Hematopoietic multipotent progenitor cell treated with erythropoietin and hydrocortisone succinate and interleukin-3 and kit ligand, for 8 days (in vitro differentiated cells): ENCODE measurements around the gene IVL.

Source experiments
- DNase-seq: peaks from one replicate; pipeline ENCODE4 v3.0.0-alpha.2; 2015

Gene IVL

DNA sequence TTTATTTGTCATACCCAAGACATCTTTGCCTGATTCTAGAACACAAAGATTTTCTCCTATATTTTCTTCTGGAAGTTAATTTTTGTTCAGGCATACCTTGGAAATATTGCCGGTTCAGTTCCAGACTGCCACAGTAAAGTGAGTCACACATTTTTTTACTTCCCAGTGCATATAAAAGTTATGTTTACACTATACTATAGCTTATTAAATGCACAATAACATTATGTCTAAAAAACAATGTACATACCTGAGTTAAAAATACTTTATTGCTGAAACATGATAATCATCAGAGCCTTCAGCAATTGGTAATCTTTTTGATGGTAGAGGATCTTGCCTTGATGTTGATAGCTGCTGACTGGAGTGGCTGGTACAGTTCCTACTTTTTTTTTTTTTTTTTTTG, 20.2 kb upstream of the IVL start:
- no peak for DNase-seq

DNA sequence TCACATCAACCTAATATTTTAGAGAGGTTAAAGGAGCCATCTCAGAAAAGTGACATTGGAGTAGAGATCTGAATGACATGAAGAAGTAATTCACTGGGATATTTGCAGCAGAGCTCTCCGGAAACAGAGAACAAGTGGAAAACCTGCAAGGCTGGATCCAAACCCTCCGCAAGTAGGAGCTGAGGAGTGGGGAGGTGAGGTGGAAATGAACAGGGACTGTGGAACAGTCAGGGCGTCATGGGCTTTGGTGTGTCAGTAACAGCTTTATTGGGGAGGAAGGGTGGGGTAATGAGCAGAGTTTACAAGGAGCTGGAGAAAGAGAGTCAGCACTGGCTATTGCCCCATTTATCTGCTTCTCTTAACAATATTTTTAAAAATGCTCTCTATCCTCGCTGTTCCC, 9.3 kb upstream of the IVL start:
- no peak for DNase-seq

DNA sequence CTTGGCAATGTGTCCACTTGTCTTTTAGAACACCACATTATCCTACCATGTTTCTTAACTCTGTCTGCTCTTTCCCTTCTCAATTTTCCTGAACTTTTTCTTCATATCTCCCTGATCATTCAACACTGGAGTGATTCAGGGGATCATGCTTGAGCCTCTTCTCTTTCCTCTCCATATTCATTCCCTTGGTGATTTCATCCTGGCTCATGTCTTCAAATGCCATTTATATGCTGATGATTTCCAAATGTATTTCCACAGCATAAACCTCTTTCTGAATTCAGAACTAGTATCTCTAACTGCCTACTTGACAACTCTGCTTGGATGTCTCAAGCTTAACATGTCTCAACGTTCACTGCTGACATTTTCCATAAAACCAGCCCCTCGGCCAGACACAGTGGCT, 8.5 kb upstream of the IVL start:
- no peak for DNase-seq

DNA sequence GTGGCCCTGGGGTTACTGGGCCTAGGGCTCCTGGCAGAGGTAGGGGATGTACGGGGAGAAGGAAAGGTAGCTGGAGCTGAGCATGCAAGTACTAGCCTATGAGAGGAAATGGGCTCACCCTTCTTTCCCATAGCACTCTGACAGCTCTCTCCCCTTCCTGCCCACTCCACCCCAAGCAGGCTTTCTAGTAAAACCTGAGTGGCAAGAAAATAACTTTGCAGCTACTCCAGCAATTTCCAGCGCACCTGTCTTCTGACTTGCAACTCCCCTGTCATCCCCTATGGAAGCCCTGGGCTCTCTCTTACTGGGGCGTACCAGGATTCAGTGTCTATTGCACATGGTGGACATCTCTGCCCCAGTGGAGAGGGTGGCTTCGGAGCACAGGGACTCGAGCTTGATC, 6.7 kb upstream of the IVL start:
- DNase-seq, result no peak

DNA sequence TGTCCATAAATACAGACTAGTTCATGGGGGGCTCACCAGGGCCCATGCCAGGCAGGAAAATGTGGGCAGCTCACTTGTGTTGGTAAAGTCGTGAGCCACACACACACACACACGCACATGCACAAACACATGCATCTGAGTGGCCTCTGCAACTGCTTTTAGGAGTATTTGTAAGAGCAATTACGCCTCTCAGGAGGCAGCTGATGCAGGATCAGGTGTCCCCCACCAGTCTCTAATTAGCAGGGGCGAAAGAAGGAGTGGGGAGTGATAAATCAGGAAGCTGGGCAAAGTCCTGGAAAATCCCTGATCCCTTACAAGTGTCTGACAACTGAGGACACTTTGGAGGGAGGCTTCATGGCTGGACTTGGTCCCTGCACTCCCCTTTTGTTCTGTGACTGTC, 5.7 kb upstream of the IVL start:
- DNase-seq, result no peak

DNA sequence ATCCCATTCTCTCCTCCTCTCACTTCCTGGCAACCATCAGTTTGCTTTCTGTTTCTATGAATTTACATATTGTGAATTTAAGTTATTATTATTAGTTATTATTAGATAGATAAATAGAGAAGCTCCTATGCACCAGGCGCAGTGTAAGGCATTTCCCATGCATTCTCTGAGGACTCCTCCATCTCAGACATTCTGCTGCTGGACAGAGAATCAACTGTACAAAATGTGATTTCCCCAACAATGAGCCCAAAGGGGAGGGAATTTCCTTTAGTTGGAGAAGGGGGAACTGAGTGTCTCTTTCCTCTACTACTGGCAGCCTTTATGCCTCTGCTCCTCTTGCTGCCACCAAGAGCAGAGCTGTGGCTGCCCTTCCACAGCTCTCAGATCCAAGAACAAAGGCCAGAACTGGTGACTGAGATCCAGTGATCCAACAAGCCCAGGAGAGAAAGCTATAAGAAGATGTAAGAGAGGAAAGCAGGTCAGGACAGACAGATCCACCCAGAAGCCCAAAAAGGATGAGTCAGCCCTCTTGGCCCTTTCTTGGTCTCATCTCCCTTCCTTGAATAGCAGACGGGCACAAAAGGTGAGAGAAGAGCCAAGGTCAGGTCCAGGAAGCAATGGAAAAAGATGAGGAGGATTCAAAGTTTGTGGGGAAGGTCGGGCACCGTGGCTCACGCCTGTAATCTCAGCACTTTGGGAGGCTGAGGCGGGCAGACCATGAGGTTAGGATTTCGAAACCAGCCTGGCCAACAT, 3.5 kb upstream of the IVL start:
- no peak for DNase-seq

DNA sequence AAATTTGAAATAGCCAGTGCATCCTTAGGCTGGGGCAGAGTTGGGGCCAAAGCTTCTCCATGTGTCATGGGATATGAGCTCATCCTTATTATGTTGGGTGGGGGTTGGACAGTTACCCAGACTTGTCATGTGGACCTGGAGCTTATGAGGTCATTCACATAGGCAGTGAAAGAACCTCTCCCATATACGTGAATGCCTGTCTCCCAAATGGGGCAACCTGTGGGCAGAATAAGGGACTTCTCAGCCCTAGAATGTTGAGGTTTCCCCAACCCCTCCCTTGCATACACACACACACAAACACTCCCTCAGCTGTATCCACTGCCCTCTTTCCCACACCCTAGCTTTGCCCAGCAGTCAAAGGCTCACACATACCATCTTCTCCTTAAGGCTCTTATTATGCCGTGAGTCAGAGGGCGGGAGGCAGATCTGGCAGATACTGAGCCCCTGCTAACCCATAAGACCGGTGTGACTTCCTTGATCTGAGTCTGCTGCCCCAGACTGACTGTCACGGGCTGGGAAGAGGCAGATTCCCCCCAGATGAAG, 2.3 kb upstream of the IVL start:
- DNase-seq, result no peak

DNA sequence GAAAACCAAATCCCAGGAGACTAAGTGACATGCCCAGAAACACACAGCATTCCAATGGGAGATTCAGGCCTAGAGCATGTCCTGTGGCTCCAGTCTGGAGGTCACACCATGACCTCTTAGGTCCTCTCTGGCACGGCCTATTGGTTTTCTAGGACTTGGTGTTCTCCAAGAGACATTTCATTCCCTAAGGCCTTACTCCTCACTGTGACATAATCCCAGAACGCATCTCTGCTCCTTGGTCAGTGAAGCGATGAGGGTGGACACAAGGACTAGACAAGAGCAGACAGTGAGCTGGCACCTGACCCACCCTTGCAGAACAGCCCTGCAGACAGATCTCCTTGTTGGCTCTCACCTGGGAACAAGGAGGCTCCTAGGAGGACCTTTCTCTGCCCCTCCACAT, 860 bp downstream of the IVL start:
- DNase-seq, result no peak

DNA sequence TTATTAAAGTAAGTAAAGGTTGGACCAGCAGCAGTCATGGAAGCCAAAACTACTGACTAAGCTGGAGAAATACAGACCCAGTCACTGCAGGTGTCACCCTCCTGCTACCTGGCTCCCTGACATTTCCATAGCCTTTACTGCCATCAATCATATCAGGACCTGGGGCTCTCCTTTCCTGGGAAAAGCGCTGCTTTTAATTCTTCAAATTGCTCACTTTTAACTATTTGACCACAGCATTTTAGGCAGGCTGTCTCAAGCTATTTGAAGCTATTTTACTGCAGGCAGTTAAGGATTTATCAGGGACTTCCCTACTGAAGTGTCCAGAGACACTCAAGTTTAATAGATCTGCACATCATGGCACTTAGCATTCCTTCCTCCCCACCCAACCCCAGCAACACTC, 4.1 kb downstream of the IVL start:
- DNase-seq, result no peak

DNA sequence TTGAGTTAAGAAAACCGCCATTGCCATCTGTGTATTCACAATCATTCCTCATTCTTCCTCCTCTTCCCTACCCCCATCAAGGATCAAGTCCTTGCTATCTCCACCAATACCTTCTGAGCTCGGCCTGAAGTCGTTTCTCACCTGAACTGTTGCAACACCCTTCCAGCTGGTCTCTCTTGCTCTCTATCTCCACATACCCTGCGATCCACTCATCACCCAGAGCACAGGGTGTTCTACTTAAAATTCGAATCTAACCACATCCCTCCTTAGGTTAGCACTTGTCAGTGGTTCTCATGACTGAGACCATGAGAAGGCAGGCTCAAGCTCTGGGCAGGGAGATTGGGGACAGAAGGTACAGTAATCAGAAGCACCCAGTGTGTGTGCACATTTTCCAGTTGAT, 4.6 kb downstream of the IVL start:
- no peak for DNase-seq

DNA sequence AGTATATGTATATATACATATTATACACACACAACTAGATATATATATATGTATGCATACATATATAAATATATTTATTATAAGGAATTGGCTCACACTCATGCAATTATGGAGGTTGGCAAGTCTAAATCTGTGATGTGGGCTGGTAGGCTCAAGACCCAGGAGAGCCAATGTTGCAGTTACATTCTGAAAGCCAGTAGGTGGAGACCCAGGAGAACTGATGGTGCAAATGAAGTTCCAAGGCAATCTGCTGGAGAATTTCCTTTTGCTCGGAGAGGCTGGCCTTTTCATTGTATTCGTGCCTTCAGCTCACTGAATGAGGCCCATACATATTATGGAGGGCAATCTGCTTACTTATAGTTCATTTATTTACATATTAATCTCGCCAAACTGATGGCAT, 9.4 kb downstream of the IVL start:
- DNase-seq, result peak; percentile 50

DNA sequence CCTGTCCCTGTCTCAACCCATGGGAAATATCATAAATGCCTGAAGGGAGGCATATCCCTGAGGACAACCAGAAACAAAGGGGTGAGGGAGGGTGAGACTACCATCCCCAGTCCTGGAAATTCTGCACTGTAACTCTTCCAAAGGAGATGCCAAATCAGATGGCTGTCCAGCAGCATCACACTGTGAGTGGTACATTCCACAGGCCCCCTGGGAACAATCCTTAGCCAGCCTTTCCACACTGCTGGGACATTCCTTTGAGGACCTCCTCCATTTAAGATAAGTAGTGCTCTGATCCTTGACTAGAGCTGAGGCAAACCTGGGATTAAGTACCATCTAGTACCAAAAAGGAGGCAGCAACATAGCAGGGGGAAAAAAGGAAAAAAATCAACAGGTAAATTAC, 10.7 kb downstream of the IVL start:
- DNase-seq, result no peak

DNA sequence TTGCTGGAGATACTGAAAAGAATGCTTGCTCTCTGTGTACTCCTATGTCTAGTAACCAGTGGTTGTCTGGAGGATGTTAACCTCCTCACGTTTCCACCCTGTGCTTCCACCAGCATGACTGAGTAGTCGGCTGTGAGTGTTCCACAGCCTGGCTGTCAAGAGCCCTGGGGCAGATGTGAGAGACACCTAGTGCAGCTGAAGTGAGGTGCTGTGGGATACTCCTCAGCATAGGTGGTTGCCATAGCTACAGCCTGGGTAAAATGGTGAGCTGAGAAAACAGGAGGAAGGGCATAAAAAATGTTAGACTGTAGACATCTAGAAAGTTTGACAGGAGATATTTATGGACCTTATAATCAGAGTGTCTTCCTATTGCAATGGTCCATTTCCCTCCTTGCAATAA, 15.8 kb downstream of the IVL start:
- DNase-seq, result no peak

DNA sequence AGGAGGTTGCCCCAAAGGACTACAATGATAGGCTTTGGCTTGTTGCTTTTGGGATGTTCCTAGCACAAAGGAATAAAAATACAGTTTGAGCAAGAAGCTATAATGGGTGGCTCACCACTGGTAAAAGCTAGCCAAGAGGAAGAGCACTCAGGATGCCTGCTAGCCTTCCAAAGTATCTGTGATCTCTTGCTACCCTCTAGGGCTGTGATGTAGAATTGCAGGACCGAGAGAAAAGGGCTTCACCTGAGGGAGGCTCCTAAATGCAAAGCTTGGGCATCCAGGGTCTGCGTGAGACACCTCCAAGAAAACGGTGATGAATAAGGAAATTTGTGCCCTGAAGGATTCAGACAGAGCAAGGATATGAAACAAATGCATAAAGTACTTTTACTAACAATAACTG, 17.7 kb downstream of the IVL start:
- DNase-seq, result peak; percentile 7

DNA sequence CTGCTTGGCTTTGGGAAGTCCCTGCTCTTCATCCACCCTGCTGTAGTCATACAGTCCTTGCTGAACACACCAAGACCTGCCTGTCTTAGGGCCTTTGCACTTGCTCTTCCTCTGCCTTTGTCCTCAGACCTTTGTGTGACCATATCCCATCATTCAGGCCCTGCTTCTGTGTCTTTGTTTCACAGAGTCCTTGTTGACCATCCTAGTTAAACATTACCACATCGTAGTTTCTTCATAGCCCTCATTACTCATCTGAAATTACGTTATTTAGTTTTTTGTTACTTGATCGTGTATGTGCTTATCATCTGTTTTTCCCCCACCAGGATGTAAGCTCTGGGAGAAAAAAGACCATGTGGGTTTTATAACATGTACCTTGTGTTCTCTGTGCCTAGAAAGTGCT, 20.3 kb downstream of the IVL start:
- no peak for DNase-seq

DNA sequence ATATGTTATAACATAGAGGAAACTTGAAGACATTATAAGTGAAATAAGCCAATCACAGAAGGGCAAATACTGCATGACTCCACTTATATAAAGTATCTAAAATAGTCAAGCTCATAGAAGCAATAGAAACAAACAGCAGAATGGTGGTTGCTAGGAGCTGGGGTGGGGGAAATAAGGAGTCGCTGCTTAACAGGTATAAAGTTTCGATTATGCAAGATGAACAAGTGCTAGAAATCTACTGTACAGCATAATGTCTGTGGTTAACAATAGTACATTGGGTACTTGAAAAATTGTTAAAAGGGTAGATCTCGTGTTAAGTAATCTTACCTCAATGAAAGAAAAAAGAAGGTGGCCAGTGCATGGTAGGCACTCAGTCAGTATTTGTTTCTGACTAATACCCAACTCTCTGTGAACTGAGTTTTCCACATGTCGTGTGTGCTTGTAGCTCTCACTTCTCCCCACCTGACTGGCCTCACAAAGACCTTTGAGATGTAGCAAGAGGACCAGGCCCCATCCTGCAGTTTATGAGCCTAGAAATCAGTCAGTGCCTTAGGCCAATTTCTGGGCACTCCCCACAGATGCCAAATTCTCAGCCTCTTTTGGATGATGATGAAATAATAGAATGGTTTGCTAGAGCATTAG, 23.9 kb downstream of the IVL start:
- no peak for DNase-seq

DNA sequence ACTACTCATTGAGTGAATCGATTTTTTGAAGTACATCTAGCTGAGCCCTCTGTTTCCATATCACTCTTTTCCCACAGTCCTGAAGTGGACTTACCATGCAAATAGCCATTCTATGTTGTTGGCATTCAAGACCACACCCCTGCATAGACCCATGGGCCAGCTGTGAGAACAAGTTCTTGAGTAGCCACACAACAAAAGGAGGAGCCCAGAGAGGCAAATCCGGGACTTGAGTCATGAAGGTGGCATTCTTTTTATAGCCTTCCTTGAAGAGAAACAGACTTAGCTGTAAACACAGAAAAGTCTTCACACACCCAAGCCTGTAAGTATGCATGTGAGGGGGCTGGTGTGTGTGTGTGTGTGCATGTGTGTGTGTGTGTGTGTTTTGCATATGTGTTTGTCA, 24.9 kb downstream of the IVL start:
- no peak for DNase-seq

DNA sequence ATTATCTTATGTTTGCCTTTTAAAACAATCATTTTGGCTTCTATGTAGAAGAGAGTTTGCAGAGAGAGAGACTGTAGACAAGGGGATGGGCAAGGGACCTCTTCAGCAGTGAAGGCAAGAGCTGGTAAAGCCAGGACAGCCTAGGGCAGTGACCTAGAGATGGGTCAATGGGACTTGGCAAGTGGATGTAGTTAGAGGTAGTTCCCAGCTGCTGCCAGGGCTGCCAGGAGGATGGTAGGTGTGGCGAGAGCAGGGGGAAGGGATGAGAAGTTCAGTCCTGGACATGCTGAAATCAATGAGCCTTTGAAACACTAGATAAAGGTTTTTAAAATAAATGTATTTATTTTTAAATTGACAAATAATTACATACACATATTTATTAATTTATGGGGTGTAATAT, 32.3 kb downstream of the IVL start:
- DNase-seq, result no peak

DNA sequence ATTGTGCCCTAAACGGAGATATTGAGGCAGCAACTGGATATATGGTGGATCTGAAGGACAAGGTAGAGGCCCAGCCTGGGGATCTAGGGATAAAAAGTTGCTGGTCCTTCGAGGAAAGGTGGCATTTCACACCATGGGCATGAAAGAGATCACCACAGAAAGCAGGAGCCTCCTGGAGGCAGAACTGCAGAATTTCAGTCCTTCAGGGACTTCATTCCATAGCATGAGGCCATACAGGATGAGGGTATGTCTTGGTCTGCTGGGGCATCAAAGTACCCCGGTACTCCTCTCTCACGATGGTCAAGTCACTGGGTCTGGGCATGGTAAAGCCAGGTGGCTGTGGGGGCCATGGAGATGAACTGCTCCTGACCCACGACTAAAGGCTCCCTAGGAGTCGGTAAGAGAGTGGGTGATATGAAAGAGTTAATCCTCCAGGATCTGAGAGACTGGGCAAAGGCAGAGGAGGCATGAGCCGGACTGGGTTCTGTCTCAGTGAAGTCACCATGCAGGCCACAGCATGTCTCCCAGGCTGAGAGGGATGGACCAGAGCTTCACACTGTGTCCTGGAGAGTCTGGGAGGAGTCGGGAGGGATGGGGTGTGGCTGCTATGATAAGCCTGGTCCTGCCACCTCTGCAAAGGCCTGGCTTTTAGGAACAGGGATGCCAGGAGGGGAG, 32.8 kb downstream of the IVL start:
- no peak for DNase-seq

DNA sequence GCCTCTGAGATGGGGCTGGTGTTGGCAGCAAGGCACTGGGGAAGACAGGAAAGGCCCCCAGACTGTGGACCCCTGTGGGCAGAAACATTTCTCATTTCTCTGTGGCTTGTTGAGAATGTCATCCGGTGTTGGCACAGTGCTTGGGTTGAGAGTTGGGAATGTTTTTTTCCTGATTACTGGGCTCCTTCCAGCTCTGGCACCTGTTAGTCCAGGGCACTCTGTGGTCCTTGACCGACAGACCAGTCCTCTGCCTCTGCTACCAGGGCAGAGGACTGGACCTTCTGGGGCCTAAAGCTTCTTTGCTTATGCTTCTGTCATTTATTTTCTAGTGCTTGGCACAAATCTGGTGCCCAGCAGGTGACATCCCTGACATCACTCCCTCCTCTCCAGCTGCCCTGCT, 33.8 kb downstream of the IVL start:
- no peak for DNase-seq

DNA sequence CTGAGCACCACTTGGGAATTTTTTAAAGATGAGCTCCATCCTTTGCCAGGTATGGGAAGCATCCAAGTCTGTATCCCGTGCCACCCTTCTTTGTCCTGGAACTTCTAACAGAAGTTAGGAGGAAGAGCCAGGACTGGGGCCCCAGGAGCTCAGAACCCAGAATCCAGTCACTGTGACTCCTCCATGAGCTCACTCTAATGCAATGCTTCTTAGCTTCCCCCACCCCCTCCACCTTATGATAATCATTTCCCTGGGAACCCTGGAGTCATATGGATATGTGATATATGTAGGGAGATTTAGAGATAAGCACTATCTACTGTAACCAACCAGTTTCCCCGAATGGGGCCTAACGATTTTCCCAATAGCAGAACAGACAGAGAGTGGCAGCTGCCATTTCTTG, 37.9 kb downstream of the IVL start:
- no peak for DNase-seq

DNA sequence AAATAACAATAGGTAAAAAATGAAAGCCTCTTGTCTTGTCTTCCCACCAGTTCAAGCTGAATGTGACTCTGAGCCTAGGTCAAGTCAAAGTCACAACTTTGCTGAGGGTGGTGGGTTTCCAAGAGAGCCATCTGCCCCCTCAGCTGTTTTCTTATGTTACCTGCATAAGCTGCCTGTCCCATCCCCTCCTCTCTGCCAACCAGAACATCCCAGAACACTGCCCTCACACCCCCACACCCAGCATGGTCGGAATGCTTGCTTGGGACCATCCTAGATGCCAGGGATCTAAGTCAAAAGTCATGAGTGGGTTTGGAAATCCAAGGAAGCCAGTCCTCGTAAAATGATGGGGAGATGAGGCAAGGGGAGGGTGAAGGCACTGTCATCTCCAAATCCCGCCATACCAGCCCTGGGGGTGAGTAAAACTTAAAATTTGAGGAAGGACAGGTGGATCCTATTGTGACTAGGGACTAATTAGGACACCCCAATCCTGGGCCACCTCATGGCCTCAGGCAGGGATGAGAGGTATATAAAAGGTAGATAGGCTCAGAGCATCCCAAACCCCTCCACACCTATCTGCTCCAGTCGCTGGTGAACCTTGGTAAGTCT, 38.4 kb downstream of the IVL start, which contains the start of gene SPRR5:
Gene SPRR5, plus strand, starts transcription at position 556 of the 606 bp plus-strand sequence. CDS start 1,349 bp downstream, outside the sequence.
- DNase-seq, result no peak

DNA sequence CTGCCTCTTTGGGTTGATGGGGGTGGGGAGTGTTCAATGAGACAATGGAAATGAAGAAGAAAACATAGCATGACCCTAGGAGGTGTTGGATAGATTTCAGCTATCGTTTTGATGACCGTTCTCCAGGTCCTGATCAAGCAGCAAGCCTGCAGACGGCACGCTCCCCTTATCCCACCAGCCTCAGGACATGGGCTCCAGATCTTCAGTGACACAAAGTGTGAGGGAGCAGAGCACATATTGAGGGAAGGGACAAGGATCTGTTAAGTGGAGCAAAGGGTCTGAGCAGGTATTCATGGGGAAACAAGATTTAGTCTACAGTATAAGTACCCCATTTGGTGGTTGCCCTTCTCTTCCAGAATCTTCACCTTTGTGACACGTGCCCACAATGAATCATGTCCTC, 43.4 kb downstream of the IVL start:
- no peak for DNase-seq

DNA sequence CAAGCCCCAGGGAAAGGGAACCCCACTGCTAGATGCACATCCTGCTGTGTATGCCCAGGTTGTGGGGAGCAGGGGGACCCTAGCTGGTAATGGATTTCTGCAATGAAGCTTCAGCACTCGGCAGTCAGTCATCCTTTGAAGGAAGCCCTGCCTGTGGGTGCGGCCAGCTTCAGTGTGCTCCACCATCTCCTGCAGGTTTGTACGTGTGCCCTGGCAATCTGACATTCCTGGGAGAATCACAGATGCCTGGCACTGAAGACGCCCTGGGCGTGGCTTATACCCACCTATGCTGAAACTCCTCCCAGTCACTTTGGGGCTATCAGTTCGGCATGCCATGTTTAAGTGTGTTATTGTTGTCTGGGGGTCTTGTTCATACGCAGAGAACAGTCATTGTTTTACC, 45.4 kb downstream of the IVL start:
- no peak for DNase-seq
